Spleen (tissue), 11 donors: ENCODE measurements around the gene MGAT5. TPM values are rescaled to one million over a fixed set of nuclear protein-coding genes. Genes with fewer than 3 reads are reported as not detected.
A peak's percentile ranks its signal among the peaks of the same experiment; 100 is the strongest.

Source experiments
- DNase-seq: peaks from one replicate; pipeline ENCODE4 v3.0.0-alpha.2; 2020
- H3K27ac ChIP-seq, 8 donors: fragments of 200-600 bp; sonication (generic) in 7 of 8; 1 replicate in 4 of 8; 2 replicates in 4 of 8; pipeline versions ENCODE4 v1.5.0 to v1.8.0; 2016 to 2021; ENCODE audit warnings: inconsistent platforms in 4 of 8, mild to moderate bottlenecking in 4 of 8, moderate library complexity in 1 of 8
- H3K27me3 ChIP-seq, 7 donors: fragments of 200-600 bp; sonication (generic) in 6 of 7; replicated peaks in 1 of 7; 1 replicate in 4 of 7; 2 replicates in 3 of 7; pipeline versions ENCODE4 v1.5.0 to v1.8.0; 2016 to 2021; ENCODE audit warnings: inconsistent platforms in 3 of 7, mild to moderate bottlenecking in 1 of 7
- H3K36me3 ChIP-seq, 6 donors: fragments of 200-600 bp; sonication (generic) in 5 of 6; 1 replicate in 4 of 6; 2 replicates in 2 of 6; pipeline versions ENCODE4 v1.5.0 to v1.8.0; 2016 to 2021; ENCODE audit warnings: inconsistent platforms in 2 of 6
- H3K4me1 ChIP-seq, 6 donors: fragments of 200-600 bp; sonication (generic) in 5 of 6; 1 replicate in 3 of 6; 2 replicates in 3 of 6; pipeline versions ENCODE4 v1.5.0 to v1.8.0; 2016 to 2021; ENCODE audit warnings: inconsistent platforms in 3 of 6
- H3K4me3 ChIP-seq, 8 donors: fragments of 200-600 bp; sonication (generic) in 7 of 8; 1 replicate in 4 of 8; 2 replicates in 4 of 8; pipeline versions ENCODE4 v1.5.0 to v1.8.0; 2016 to 2021; ENCODE audit warnings: inconsistent platforms in 4 of 8, mild to moderate bottlenecking in 4 of 8, moderate library complexity in 2 of 8
- H3K9me3 ChIP-seq, 8 donors: fragments of 200-600 bp; sonication (generic) in 7 of 8; 1 replicate in 4 of 8; 2 replicates in 4 of 8; pipeline versions ENCODE4 v1.5.0 to v1.8.0; 2016 to 2021; ENCODE audit warnings: inconsistent platforms in 4 of 8
- CTCF ChIP-seq, 11 experiments: fragments of 200-600 bp in 7 of 11; fragments of 450-650 bp in 4 of 11; sonication (generic) in 4 of 11; IDR thresholded peaks in 8 of 11; conservative IDR thresholded peaks in 3 of 11; 1 replicate in 7 of 11; 2 replicates in 4 of 11; pipeline versions ENCODE4 v1.4.0 to v1.8.0; 2016 to 2021; ENCODE audit warnings: antibody characterized with exemption in 11 of 11, inconsistent platforms in 4 of 11, mild to moderate bottlenecking in 1 of 11
- POLR2A ChIP-seq, 3 donors: fragments of 450-650 bp; IDR thresholded peaks; one replicate each; pipeline ENCODE4 v1.5.1; 2017; ENCODE audit warnings: antibody characterized with exemption in 3 of 3, mild to moderate bottlenecking in 1 of 3
- POLR2AphosphoS5 ChIP-seq, 3 donors: sonication (generic); formaldehyde crosslinking; IDR thresholded peaks; one replicate each; pipeline ENCODE4 v1.5.1; 2017; ENCODE audit warnings: antibody characterized with exemption in 3 of 3
- WGBS, 5 donors: extraction: QIAGEN DNeasy Blood & Tissue Kit in 3 of 5; methylation state at CpG; one replicate each; pipeline versions ENCODE4 v1.1.5 to v1.1.7; 2013 to 2018; 5-methylcytosine and 5-hydroxymethylcytosine counted together
- intact Hi-C: fragments of 100-400 bp; cut with DNase I; formaldehyde crosslinking; loops from one replicate; pipeline ENCODE4 v1.15.0; 2023; ENCODE audit warnings: low total_unique reads
- polyA plus RNA-seq, 3 donors: library from polyadenylated mRNA; stranded (reverse); fragments of 200-250 nt; gene quantifications; one replicate each; pipeline ENCODE4 v1.2.1, GENCODE V29; 2013
- total RNA-seq, 7 donors: library from RNA; depleted of rRNA in 3 of 7; stranded (reverse); fragments of >200 nt in 3 of 7; fragmentation: NEBNext Ultra II Directional in 4 of 7; extraction: Animal tissue kit (Norgen Biotek cat#: 25700) in 4 of 7; gene quantifications; one replicate each; pipeline versions ENCODE4 v1.1.0 to v1.2.1, GENCODE V29; 2016 to 2021
- donor health status: healthy with polysubstance abuse.
- donor health status: DM: no; HTN: no; CAD: no; lungs with moderate emphysema.
- donor health status: DM: no; HTN: no; CAD: no.
- donor health status: Bipolar disorder and iron deficiency.
- donor health status: healthy.
- donor health status: DM: no; HTN: no; CAD: no.
- donor health status: DM: yes; HTN: yes; CAD: no.

MGAT5 gene
- total and polyA plus RNA-seq, 10 donors: 11.2 to 110 (median 91.9) TPM

GRCh38 chr2:134232461-134232860, 21.4 kb upstream of the MGAT5 start:
- H3K9me3 ChIP-seq: peaks cover 0 to 15% (median 8%) of the 10 kb centered on the region in 8 donors
- peak overlapping the region in 1 of 8 donors; percentile 43 for H3K4me3 ChIP-seq
- peak overlapping the region; percentile 4 to 88 (median 77) for H3K27ac ChIP-seq
- intact Hi-C loops: no loop called here
- peaks cover 17 to 98% (median 66%) of the 10 kb centered on the region in 6 donors for H3K4me1 ChIP-seq
- H3K36me3 ChIP-seq: no peaks in the 10 kb centered on the region
- no peak for DNase-seq
- no peaks in the 10 kb centered on the region for H3K27me3 ChIP-seq
- 3 to 16% (median 10%) methylated on average over 1 of the region's 1 CpG for WGBS, 5 donors
- no peak for TF ChIP-seq POLR2AphosphoS5 (IDR thresholded peaks at IDR 0.05)
- no peak for TF ChIP-seq CTCF (IDR thresholded peaks at IDR 0.05 in 8 of 11, conservative IDR thresholded peaks at IDR 0.05 in 3 of 11)
- TF ChIP-seq POLR2A (IDR thresholded peaks at IDR 0.05): no peak

GRCh38 chr2:134232868-134233727, 20.8 kb upstream of the MGAT5 start:
- H3K4me3 ChIP-seq: peak overlapping the region in 1 of 8 donors; percentile 43

GRCh38 chr2:134233728-134234136, 20.1 kb upstream of the MGAT5 start:
- Histone ChIP-seq H3K27me3 (no peaks in the 10 kb centered on the region), H3K36me3 (no peaks in the 10 kb centered on the region), H3K4me3 (peak overlapping the region in 1 of 8 donors; percentile 43), H3K4me1 (peaks cover 17 to 87% (median 69%) of the 10 kb centered on the region in 6 donors), H3K9me3 (peaks cover 0 to 8% (median under 1%) of the 10 kb centered on the region in 8 donors), H3K27ac (peak overlapping the region; percentile 4 to 88 (median 77))
- no peak for DNase-seq
- 44 to 57% (median 46%) methylated on average over 2 of the region's 2 CpGs for WGBS, 5 donors
- TF ChIP-seq POLR2AphosphoS5 (IDR thresholded peaks at IDR 0.05): peak in 1 of 3 donors; percentile 50
- TF ChIP-seq CTCF (IDR thresholded peaks at IDR 0.05 in 8 of 11, conservative IDR thresholded peaks at IDR 0.05 in 3 of 11): no peak
- intact Hi-C loops: no loop called here

More at GRCh38 chr2:134232868-134233727, 20.8 kb upstream of the MGAT5 start:
- Histone ChIP-seq H3K9me3 (peaks cover 0 to 14% (median 7%) of the 10 kb centered on the region in 8 donors), H3K27me3 (no peaks in the 10 kb centered on the region), H3K27ac (peak overlapping the region; percentile 4 to 88 (median 77)), H3K36me3 (no peaks in the 10 kb centered on the region), H3K4me1 (peaks cover 17 to 92% (median 68%) of the 10 kb centered on the region in 6 donors)
- no peak for TF ChIP-seq POLR2A (IDR thresholded peaks at IDR 0.05)
- TF ChIP-seq CTCF (IDR thresholded peaks at IDR 0.05 in 8 of 11, conservative IDR thresholded peaks at IDR 0.05 in 3 of 11): peak in 7 of 11 experiments; percentile 21 to 51 (median 34)
- no peak for DNase-seq
- intact Hi-C loops: no loop called here
- 45 to 61% (median 53%) methylated on average over 2 of the region's 2 CpGs for WGBS, 5 donors

GRCh38 chr2:134234535-134234934, 19.3 kb upstream of the MGAT5 start:
- H3K9me3 ChIP-seq: peaks cover 0 to 5% (median 0%) of the 10 kb centered on the region in 8 donors
- no peak for DNase-seq
- intact Hi-C loops: no loop called here
- peaks cover 17 to 83% (median 72%) of the 10 kb centered on the region in 6 donors for H3K4me1 ChIP-seq
- TF ChIP-seq CTCF (IDR thresholded peaks at IDR 0.05 in 8 of 11, conservative IDR thresholded peaks at IDR 0.05 in 3 of 11): no peak
- TF ChIP-seq POLR2A (IDR thresholded peaks at IDR 0.05): no peak
- no peak for TF ChIP-seq POLR2AphosphoS5 (IDR thresholded peaks at IDR 0.05)
- peak overlapping the region; percentile 4 to 88 (median 77) for H3K27ac ChIP-seq
- no peaks in the 10 kb centered on the region for H3K27me3 ChIP-seq
- H3K4me3 ChIP-seq: no peak overlapping the region
- no peaks in the 10 kb centered on the region for H3K36me3 ChIP-seq
- WGBS, 5 donors: 65 to 84% (median 74%) methylated on average over 1 of the region's 1 CpG
